Measurements from ENCODE around the gene NCOR2.

DNA sequence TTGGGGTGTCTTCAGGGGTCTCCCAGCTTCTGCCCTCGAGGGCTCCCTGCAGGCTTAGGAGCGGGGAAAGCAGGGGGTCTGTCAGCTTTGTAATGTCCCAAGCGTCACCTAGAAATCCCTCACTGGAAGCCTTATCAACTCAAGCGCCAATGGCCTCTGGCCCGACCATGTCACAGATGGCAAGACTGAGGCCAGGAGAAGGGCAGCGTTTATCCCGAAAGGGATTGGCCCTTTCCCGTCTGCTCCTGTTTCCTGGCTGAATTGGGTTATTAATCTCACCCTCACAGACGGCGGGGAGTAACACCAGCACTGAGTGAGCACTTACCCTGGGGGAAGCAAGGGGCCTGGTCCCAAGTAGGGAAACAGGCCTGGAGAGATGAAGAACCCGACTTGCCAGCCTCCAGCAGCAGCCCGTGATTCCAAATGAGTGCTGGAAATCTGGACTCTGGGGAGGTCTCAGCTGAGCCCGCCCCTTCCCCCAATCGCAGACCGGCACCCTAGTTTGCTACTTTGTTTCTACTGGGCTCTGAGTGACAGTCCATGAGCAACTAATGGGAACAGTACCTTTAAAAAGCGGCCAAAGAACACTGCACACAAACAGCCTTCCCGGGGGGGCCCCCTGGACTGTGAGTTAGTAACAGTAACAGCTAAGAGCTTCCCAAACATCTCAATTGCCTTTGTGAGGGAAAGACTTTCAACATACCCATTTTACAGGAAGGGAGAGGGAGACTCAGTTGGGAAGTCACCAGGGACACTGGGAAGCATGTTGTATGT is 2.1 kb upstream of the NCOR2 start:
- TF ChIP-seq, protein P1, sequence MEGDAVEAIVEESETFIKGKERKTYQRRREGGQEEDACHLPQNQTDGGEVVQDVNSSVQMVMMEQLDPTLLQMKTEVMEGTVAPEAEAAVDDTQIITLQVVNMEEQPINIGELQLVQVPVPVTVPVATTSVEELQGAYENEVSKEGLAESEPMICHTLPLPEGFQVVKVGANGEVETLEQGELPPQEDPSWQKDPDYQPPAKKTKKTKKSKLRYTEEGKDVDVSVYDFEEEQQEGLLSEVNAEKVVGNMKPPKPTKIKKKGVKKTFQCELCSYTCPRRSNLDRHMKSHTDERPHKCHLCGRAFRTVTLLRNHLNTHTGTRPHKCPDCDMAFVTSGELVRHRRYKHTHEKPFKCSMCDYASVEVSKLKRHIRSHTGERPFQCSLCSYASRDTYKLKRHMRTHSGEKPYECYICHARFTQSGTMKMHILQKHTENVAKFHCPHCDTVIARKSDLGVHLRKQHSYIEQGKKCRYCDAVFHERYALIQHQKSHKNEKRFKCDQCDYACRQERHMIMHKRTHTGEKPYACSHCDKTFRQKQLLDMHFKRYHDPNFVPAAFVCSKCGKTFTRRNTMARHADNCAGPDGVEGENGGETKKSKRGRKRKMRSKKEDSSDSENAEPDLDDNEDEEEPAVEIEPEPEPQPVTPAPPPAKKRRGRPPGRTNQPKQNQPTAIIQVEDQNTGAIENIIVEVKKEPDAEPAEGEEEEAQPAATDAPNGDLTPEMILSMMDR (IDR thresholded peaks at IDR 0.05): no peak
- no peak for TF ChIP-seq POLR2A (IDR thresholded peaks at IDR 0.05)
